AG09309 (cell line): ENCODE results near the gene ITPKA.

Experiments
- DNase-seq: peaks from one replicate; pipeline ENCODE4 v3.0.0-alpha.2; 2010; ENCODE audit warnings: low read depth
- H3K4me3 ChIP-seq: 2 replicates; pipeline ENCODE4 v1.5.1; 2011; ENCODE audit warnings: mild to moderate bottlenecking, low read depth, low read length, moderate library complexity; ENCODE audit not compliant: control insufficient read depth
- TF ChIP-seq, protein P1 (sequence below): IDR thresholded peaks from 2 replicates; pipeline ENCODE4 v1.5.1; 2011; ENCODE audit warnings: mild to moderate bottlenecking, low read depth, low read length, inconsistent platforms; ENCODE audit not compliant: insufficient read depth, control insufficient read depth; ENCODE audit errors: missing control alignments

Gene ITPKA

GRCh38 chr15:41517895-41518449 lies 24.3 kb downstream of the ITPKA start:
- DNase-seq: no peak
- no peak overlapping the region for H3K4me3 ChIP-seq
- TF ChIP-seq, protein P1, sequence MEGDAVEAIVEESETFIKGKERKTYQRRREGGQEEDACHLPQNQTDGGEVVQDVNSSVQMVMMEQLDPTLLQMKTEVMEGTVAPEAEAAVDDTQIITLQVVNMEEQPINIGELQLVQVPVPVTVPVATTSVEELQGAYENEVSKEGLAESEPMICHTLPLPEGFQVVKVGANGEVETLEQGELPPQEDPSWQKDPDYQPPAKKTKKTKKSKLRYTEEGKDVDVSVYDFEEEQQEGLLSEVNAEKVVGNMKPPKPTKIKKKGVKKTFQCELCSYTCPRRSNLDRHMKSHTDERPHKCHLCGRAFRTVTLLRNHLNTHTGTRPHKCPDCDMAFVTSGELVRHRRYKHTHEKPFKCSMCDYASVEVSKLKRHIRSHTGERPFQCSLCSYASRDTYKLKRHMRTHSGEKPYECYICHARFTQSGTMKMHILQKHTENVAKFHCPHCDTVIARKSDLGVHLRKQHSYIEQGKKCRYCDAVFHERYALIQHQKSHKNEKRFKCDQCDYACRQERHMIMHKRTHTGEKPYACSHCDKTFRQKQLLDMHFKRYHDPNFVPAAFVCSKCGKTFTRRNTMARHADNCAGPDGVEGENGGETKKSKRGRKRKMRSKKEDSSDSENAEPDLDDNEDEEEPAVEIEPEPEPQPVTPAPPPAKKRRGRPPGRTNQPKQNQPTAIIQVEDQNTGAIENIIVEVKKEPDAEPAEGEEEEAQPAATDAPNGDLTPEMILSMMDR: no peak

DNA sequence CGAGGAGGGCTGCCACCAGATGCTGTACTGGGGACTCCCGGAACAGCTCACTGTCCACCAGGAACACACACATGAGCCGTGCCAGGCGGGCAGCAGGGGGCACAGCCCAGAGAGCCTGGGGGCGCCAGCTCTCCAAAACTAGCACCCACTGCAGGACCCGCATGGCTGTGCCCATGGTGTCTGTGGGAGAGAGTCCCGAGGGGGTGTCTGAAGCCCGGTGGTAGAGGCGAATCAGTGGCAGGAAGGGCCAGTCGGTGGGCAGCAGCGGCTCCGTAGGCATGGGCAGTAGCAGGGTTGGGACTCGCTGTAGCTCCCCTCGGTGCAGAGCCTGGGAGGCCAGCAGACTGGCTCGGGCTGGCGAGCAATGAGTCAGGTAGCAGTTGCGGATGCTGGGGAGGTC lies 27.0 kb downstream of the ITPKA start:
- no peak for DNase-seq

GRCh38 chr15:41521614-41522013 lies 27.9 kb downstream of the ITPKA start:
- no peak overlapping the region for H3K4me3 ChIP-seq
- DNase-seq: no peak
- TF ChIP-seq, protein P1: no peak

More for the DNA sequence above, 27.0 kb downstream of the ITPKA start:
- TF ChIP-seq, protein P1: no peak
- no peak overlapping the region for H3K4me3 ChIP-seq

GRCh38 chr15:41523097-41523496 lies 29.4 kb downstream of the ITPKA start:
- no peak for DNase-seq
- TF ChIP-seq, protein P1: no peak
- no peak overlapping the region for H3K4me3 ChIP-seq

DNA sequence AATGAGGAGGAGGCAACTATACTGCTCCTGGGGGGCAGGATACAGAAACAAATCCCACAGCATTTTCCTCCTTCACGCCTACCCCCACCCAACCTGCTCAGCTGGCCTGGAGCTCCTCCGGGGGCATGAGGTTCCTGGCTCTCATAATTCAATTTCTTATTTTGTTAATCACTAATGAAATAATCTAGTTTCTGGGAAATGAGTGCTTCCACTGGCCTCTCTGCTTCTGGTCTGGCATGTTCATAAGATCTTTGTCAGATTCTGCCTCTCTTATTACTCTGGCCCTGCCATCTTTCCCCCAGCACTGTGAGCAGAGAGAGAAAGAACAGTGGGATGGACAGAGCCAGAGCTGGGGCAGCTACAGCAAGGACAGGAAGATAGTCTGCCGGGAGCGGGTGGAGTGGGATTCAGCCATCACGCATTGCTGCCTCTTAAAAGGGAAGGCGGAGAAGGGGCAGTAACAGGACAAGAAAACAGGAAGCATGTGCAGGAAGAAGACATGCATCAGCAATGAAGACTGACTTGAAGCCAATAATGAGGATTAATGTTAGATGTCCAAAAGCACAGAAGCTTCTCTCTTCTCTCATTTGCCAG lies 36.8 kb downstream of the ITPKA start:
- no peak overlapping the region for H3K4me3 ChIP-seq
- TF ChIP-seq, protein P1: no peak
- no peak for DNase-seq

GRCh38 chr15:41535544-41535943 lies 41.9 kb downstream of the ITPKA start:
- TF ChIP-seq, protein P1: no peak

GRCh38 chr15:41536866-41537265 lies 43.2 kb downstream of the ITPKA start:
- TF ChIP-seq, protein P1: no peak
- no peak for DNase-seq
- H3K4me3 ChIP-seq: no peak overlapping the region

More at GRCh38 chr15:41535544-41535943, 41.9 kb downstream of the ITPKA start:
- no peak for DNase-seq
- H3K4me3 ChIP-seq: no peak overlapping the region
